Stimulated activated CD8-positive, alpha-beta memory T cell treated with anti-CD3 and anti-CD28 coated beads, Interleukin-2, amount 100 ng/mL, for 1 hour (primary cell): Measurements from ENCODE around the gene HEXIM2.
A peak's percentile ranks its signal among the peaks of the same experiment; 100 is the strongest.
"Not testable (repeated sequence)": the region's sequence is repeated elsewhere in the genome, so short reads cannot be mapped to it uniquely, and the experiment has no call there.

Source experiments
- DNase-seq, 2 donors: peaks; one replicate each; pipeline ENCODE4 v3.0.0-alpha.2; 2020; ENCODE audit warnings: low read depth in 2 of 2

The HEXIM2 gene, protein sequence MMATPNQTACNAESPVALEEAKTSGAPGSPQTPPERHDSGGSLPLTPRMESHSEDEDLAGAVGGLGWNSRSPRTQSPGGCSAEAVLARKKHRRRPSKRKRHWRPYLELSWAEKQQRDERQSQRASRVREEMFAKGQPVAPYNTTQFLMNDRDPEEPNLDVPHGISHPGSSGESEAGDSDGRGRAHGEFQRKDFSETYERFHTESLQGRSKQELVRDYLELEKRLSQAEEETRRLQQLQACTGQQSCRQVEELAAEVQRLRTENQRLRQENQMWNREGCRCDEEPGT

DNA sequence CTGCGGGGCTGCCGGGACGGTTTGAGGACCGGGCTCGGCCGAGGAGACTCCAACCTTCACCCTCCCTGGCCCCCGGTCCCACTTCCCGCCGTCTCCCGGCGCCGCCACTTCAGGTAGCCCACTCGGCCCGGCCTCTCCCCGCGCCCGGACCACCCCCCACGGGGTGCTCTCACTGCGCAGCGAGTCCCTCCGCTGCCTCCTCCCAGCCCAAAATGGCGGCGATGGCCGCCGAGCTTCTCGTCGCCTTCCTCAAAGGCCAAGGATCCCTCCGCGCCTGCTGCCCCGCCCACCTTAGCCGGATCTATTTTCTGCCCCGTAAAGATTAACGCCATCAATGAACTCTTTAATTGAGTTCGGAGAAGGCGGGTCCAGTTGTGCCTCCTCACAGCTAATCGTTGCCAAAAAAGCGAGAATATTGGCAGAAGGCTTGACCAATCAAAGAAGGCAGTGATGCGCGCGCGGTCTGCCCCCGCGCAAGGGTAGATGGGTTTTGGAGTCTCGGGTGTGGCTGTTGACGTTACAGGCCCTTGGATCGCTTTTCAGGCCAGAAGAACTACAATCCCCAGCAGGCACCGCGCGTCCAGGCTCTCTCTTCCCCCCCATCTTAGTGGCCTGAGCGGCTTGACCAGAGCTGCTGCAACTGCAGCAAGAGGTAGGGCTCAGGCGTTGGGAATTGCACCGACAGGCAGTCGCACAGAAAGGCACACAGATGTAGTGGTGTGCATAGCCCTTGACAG is at the start of gene HEXIM2:
Gene HEXIM2, plus strand, starts transcription at position 588 of the 737 bp plus-strand sequence. CDS start 919 bp downstream, outside the sequence.
- DNase-seq = peak; percentile 95 to 98

DNA sequence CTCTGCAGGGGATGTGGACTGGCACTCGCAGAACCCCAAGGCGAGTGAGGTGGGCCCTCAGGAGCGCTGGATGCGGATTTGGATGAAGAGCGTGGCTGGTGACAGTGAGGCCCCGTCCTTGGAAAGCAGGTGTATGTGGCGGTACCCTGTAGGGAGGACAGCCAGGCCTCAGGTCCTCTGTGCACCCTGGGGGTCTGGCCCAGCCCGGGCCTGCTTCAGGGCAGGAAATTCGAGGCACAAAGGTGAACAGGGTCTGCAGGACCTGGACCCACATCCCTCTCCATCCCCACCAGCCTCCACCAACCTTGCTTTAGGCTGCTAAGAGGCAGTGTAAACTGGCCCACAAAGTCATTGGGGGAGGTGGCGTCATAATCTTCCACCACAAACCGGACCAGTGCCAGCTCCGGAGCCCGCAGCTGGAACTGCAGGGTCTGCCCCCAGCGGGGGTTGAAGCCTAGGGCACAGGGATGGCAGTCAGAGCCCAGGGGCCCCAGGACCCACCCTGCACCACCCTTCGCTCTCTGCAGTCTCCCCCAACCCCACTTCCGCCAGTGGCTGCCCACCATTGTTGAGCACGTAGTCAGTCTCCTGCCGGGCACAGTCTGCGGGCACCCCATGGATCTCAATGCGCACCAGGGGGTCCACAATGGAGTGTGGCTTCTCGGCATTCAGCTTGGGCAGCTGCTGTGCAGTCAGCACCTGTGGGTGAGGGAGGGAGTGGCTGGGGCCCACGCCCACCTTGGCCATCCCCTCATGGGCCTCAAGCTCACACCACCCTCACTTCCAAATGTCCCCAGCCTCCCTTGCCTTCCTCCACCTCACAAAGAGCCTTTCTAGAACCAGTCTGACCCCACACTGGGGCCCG is 48.9 kb upstream of the HEXIM2 start:
- DNase-seq = no peak

DNA sequence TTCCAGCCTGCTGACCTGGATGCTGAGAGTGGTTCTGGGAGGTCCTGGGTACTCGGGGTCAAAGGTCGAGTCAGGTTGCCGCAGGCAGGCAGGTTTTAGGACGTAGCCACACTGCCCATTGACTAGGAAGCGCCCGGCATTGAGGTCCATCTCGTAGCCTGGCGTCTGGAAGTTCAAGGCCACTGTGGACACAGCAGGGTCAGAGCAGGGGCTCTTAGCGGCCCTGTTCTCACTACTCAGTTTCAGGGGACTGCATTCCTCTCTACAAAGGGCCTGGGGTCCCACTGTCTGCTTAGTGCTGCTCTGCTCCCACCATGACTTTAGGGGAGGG is 48.3 kb upstream of the HEXIM2 start:
- DNase-seq = no peak

DNA sequence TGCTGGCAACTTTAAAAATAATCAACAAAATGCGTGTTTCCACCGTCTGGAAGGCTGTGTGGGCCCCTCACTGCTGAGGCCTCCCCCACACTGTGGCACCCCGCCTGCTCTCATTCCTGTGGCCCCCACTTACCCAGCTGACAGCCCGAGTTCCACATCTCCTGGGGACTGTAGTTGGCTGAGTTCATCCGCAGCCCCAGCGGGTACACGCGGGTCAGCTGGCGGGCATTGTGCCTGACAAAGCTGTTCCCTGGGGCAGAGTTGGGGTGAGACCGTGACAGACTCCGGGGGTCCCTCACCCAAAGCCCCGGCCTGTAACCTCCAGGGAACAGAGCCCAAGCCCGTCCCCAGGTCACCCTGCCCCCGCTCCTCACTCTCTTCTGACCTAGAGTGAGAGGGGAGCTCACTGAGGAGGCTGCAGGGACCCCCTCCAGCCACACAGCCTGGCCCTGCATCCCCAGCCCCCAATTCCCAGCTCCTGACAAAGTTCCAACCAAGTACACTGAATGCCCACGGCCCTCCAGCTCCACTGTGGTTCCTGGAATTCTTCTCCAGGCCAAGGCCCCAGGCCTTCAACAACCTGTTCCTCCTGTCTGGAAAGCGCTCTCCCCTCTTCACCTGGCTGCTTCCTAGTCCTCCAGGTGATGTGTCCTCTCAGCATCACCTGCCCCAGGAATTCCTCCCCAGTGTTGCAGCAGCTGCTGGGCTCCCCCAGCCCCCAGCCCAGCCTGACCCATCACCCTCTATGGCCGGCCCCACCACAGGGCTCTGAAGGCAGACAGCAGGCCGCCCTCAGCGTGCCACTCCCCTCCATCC is 47.4 kb upstream of the HEXIM2 start:
- DNase-seq = no peak

DNA sequence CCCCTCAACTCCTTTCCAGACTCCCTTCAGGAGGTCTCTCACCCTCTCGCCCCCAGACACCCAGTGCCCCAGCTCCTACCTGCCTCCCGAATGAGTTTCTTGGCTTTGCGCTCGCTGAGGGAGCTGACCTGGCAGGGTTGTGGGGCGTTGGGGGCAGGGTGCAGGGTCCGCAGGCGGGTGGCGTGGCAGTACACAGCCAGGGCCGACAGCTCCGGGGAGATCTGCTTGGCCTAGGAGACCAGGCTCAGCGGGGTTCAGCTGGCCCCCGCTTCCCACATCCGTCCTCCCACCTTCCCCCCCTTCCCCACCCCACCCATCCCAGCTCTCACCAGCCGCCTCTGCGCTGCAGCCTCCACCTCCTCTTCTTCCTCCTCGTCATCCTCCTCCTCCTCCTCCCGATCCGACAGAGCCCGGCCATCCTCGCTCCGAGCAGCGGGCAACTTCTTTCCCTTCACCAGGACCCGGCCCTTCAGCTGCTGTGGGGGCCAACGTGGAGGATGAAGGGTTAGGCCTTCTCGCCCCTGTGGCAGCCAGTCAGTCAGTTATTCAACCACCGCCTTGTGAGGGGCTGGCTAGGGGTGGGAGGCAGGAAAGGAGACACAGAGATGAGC is 46.6 kb upstream of the HEXIM2 start:
- DNase-seq = no peak

DNA sequence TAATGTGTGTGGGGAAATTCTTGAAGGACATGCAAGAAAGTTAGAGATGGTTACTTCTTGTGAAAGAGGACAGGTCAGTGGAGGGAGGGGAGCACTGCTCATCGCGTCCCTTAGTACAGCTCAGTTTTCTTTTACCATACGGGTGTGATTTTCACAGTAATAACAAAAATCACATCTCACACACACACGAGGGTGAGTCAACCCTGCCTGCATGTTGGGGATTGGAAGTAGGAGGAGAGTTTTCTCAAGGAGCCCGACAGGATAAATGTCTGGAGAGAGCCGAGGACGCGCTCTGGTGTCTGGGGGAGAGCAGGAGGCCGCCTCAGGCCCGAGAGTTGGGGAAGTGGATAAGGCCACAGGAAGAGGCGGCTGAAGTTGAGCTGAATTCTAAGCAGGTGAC is 45.8 kb upstream of the HEXIM2 start:
- DNase-seq = no peak

DNA sequence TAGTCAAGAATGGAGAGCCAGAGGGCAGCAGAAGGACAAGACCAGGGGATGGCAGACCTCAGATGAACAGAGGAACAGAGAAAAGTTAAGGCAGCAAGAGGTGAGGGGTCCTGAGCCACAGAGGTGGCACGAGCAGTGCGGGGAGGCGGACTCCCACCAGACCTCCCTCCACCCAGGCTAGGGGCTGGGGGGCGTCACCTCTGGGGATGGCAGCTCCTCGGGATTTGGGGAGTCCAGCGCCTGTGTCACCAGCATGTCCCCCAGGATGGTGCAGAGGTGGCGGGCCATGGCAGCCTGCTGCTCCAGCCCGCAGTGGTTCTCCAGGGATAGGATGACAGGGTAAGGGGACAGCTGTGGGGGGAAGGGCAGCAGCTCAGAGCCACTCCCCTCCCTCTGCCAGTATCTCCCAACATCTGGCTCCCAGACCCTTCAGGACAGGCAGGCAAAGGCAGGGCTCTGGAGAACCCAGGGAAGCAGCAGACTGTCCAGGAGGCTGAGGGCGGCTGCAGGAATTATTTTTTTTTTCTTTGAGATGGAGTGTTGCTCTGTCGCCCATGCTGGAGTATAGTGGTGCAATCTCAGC is 45.1 kb upstream of the HEXIM2 start:
- no peak for DNase-seq

DNA sequence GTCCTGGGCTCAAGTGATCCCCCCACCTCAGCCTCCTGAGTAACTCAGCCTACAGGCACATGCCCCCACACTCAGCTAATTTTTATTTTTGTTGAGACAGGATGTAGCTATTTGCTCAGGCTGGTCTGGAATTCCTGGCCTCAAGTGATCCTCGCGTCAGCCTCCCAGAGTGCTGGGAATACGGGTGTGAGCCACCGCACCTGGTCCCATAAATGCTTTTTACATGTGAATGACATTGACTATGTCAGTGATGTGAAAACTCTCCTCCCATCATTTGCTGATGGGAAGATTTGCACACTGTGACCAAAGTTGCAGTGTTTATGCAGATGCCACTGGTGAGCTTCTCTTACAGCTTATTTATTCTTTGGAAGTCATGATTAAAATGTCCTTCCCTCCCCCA is 44.3 kb upstream of the HEXIM2 start:
- no peak for DNase-seq

DNA sequence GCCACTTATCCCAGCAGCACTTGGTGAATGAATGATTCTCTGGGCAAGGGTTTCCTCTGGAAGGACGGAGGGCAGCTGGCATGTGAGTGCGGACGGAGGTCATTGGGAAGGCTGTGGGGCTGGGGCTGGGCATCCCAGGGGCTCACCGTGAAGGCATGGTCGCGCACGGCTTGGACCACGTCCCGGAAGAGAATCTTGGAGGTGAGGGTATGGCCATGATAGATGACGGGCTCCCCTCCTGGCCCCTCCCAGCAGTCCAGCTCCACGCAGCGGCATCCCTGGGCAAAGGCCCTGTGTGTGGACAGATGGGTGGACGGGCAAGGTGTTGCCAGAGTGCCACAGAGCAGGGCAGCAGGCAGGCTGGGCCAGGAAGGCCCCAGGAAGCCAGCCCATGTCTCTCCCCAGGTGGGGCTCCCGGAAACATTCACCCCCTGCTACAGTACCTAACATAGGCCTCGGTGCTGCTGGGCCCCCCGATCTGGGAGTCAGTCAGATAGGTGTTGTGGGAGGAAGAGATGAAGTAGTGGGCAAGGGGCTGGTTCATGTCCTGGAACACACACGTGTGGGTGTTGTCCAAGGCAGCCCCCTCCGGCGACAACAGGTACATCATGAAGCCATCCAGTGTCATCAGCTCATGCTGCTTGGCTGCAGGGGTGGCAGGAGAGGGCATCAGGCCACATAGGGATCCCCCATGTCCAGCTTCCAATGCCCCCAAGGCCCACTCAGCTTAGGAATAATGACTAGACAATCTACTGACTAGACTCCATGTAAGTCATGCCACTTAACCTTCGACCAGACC is 43.6 kb upstream of the HEXIM2 start:
- DNase-seq = no peak

DNA sequence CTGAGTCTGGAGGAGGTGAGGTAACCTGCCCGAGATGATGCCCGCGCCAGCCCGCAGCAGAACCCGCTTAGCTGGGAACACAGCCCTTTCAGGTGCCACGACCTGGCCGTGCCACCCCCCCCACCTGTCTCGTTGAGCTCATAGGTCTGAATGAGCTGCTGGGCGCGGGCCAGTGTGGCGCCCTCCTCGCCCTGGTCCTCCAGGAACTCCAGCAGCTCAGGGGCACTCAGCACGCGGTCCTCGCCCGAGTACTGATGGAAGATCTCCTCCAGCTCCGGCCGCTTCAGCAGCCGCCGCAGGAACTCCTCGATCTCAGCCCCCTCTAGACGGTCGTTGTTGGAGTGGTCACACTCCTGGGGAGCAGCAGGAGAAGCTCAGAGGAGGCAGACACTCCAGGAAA is 43.0 kb upstream of the HEXIM2 start:
- no peak for DNase-seq

DNA sequence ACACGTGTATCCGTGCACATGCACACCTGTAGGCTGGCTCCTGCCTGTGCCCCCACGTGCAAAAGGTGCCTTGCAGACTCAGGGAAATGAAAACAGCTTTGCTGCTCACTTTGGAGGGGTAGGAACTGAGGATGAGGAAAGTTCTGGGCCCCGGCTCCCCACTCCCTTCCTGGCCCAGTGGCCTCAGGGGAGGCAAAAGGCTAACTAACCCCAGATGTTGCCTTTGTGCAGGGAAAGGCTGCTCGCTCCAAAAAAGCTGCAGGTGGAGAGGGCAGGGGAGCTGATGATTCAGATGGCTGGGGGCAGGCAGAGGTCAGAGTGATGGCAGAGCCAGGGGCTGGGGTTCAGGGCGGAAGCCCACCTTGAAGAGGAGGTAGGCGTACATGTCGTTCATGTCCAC is 41.7 kb upstream of the HEXIM2 start:
- no peak for DNase-seq

DNA sequence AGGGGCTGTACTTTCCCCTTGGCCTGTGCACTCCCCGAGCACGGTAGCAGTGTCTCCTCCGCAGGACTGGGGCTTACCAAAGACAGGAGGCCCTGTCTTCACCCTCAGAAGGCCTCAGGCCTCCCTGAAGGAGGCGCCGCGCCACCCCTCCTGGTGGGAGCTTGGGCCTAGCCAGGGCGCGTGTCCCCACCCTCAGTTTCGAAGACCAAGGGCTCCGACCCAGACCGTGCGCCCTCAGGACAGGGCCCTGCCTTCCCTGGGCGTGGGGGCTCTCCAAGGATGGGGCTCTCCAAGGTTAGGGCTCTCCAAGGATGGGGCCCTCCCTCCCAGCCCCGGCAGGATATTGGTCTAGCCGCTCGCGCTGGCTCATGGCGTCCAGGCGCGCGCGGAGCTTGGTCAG is 41.1 kb upstream of the HEXIM2 start:
- DNase-seq = no peak

DNA sequence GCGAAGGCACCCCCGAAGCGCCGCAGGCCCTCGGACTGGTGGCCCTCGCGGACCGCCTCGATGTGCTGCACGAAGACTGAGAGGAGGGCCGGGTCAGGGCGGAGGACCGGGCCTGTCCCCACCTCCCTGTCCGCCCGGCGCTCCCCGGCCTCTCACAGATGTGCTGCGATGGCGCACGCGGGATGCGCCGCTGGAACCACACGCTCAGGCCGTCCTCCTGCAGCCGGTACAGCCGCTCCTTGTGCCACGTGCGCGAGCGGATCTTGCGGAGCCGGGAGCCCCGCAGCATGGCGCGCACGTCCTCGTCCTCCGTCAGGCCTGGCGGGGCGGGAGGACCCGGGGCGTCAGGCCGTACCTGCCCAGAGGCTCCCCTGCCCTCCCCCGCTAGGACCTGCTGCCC is 40.6 kb upstream of the HEXIM2 start:
- no peak for DNase-seq

DNA sequence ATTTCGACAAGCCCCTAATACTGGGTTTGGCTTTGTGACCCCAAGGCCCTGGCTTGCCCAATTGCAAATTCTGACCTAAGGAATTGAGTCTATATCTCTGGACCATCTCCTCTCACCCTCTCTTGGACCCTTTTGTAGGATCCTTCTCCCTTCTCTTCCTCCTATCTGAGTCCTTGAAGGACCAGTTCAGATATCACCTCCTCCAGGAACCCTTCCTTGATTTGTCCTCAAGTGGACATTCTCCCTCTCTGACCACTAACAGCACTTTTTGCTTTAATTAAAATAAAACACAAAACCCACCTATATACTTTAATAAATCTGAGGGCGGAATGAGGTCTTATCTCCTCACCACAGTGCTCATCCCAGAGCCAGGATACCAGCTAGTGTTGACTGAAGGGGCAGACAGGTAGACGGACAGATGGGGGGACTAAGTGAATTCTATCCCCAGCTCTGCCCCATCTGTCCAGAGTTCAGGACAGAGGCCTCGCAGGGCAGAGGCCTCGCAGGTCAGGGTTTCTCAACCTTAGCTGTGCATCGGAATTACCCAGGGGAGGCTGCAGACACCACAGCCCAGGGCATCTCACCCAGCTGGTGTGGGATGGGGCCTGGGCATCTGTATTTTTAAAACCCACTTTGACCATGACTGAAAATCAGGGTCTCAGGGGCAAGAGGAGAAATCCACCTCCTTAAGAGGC is 38.5 kb upstream of the HEXIM2 start:
- no peak for DNase-seq

DNA sequence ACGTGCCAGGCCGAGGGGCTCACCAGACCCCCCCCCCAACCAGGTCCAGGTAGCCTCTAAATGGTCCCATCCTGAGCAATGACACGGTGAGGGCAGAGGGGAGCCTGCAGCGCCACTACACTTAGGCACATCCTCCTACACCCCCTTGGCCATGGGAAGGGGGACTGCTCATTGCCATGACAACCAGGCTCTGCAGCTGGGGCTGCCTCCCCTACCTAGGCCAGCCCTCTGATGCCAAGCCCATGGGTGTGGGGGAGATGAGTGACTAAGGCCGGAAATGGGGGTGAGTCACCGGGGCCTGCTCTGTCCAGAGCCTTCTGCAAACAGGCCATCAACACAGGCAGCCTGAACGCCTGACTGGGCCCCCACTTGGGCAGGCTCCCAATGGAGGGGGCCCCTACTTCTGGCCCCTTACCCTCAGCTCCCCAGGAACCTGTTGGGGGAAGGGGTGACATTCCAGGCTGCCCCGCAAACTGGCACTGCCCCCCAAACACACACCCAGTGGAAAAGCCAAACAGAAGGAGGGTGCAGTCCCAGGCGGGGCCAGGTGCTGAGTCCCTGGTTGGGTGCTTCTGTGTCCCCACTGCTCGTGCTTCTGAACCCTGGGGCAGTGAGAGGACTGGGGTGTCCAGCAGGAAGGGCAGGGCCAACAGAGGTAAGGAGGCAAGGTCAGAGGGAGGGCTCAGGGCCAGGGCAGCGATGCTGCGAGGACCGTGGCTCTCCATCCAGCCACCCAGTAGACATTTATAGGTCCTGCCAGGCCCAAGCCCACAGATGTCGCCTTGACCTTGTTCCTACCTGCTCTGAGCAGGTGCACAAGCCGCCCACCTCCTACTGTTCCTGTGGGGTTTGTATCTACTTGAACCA is 37.5 kb upstream of the HEXIM2 start:
- DNase-seq = no peak

DNA sequence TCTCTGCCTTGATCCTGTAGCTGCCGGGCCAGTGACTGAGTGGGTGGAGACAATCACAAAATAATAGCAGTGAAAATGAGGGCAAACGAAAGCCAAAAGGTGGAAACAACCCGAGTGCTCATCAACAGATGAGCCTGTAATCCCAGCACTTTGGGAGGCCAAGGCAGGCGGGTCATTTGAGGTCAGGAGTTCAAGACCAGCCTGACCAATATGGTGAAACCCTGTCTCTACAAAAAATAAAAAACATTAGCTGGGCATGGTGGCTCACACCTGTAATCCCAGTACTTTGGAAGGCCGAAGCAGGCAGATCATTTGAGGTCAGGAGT is 36.9 kb upstream of the HEXIM2 start:
- DNase-seq = not testable (repeated sequence)

DNA sequence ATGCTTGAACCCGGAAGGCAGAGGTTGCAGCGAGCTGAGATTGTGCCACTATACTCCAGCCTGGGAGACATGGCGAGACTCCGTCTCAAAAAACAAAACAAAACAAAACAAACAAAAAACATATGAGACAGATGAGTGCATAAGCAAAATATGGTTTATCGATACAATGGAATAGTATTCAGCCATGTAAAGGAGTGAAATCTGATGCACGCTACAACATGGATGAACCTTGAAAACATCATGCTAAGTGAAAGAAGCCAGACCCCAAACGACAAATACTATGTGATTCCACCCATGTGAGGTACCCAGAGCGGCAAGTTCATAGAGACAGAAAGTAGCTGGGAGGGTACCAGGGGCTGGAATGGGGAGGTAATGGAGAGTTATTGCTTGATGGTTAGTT is 36.2 kb upstream of the HEXIM2 start:
- no peak for DNase-seq

DNA sequence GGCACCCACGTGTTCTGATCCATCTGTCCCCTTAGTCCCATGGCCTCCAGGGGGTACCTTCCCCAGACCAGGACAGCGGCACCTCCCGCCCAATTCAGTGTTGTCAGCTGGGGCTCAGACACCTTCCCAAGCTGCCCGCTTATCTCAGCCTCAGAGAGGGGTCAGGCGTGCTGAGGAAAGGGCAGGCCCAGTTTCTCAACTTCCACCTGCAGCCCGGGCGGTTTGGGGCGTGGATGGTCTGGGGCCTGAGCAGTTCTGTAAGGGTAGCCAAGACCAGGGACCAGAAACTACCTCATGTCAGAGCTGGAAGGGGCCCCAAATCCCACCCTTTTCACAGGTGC is 34.5 kb upstream of the HEXIM2 start:
- DNase-seq = no peak
